ENCODE results near the gene CLTA. TPM values are rescaled to one million over a fixed set of nuclear protein-coding genes. Genes with fewer than 3 reads are reported as not detected.
"Not testable (repeated sequence)": the region's sequence is repeated elsewhere in the genome, so short reads cannot be mapped to it uniquely, and the experiment has no call there.

The CLTA gene
- total RNA-seq, 1 experiment from 2014 or later = 362 TPM

GRCh38 chr9:36173861-36174260 is 16.9 kb upstream of the CLTA start:
- DNase-seq (ENCODE audit: low read depth, low spot score) = no peak
- in situ Hi-C loops (cut with HindIII; ENCODE audit: low pct_unique_long_range_greater_than_20kb, low sequenced_read_pairs) = no loop called here

- no peak for DNase-seq (ENCODE audit: low read depth, low spot score)
- in situ Hi-C loops (cut with HindIII; ENCODE audit: low pct_unique_long_range_greater_than_20kb, low sequenced_read_pairs) = no loop called here
Measured at GRCh38 chr9:36174271-36174670, 16.4 kb upstream of the CLTA start.

- DNase-seq (ENCODE audit: low read depth, low spot score) = no peak
- in situ Hi-C loops (cut with HindIII; ENCODE audit: low pct_unique_long_range_greater_than_20kb, low sequenced_read_pairs) = no loop called here
Measured at GRCh38 chr9:36174731-36175130, 16.0 kb upstream of the CLTA start.

- DNase-seq (ENCODE audit: low read depth, low spot score); in situ Hi-C loops (cut with HindIII; ENCODE audit: low pct_unique_long_range_greater_than_20kb, low sequenced_read_pairs): not testable (repeated sequence)
Measured at GRCh38 chr9:36175209-36175608, 15.5 kb upstream of the CLTA start.

- in situ Hi-C loops (cut with HindIII; ENCODE audit: low pct_unique_long_range_greater_than_20kb, low sequenced_read_pairs); DNase-seq (ENCODE audit: low read depth, low spot score): not testable (repeated sequence)
Measured at GRCh38 chr9:36176496-36176895, 14.2 kb upstream of the CLTA start.

GRCh38 chr9:36177571-36177970 is 13.2 kb upstream of the CLTA start:
- in situ Hi-C loops (cut with HindIII; ENCODE audit: low pct_unique_long_range_greater_than_20kb, low sequenced_read_pairs) = no loop called here
- no peak for DNase-seq (ENCODE audit: low read depth, low spot score)

GRCh38 chr9:36180243-36180642 is 10.5 kb upstream of the CLTA start:
- in situ Hi-C loops (cut with HindIII; ENCODE audit: low pct_unique_long_range_greater_than_20kb, low sequenced_read_pairs); DNase-seq (ENCODE audit: low read depth, low spot score): not testable (repeated sequence)

- no peak for DNase-seq (ENCODE audit: low read depth, low spot score)
- in situ Hi-C loops (cut with HindIII; ENCODE audit: low pct_unique_long_range_greater_than_20kb, low sequenced_read_pairs) = no loop called here
Measured at GRCh38 chr9:36187414-36187813, 3.3 kb upstream of the CLTA start.

- in situ Hi-C loops (cut with HindIII; ENCODE audit: low pct_unique_long_range_greater_than_20kb, low sequenced_read_pairs) = no loop called here
Measured at GRCh38 chr9:36188212-36188611, 2.5 kb upstream of the CLTA start.

GRCh38 chr9:36189976-36190375 is 745 bp upstream of the CLTA start:
- peak; percentile 7 for DNase-seq (ENCODE audit: low read depth, low spot score)
- in situ Hi-C loops (cut with HindIII; ENCODE audit: low pct_unique_long_range_greater_than_20kb, low sequenced_read_pairs) = no loop called here

More at GRCh38 chr9:36188212-36188611, 2.5 kb upstream of the CLTA start:
- no peak for DNase-seq (ENCODE audit: low read depth, low spot score)

- no peak for DNase-seq (ENCODE audit: low read depth, low spot score)
Measured at GRCh38 chr9:36191290-36191645, 547 bp downstream of the CLTA start.

GRCh38 chr9:36191686-36192085 is 965 bp downstream of the CLTA start:
- in situ Hi-C loops (cut with HindIII; ENCODE audit: low pct_unique_long_range_greater_than_20kb, low sequenced_read_pairs) = no loop called here
- no peak for DNase-seq (ENCODE audit: low read depth, low spot score)

More at GRCh38 chr9:36191290-36191645, 547 bp downstream of the CLTA start:
- in situ Hi-C loops (cut with HindIII; ENCODE audit: low pct_unique_long_range_greater_than_20kb, low sequenced_read_pairs) = no loop called here

- DNase-seq (ENCODE audit: low read depth, low spot score) = no peak
- in situ Hi-C loops (cut with HindIII; ENCODE audit: low pct_unique_long_range_greater_than_20kb, low sequenced_read_pairs) = no loop called here
Measured at GRCh38 chr9:36192196-36192595, 1.5 kb downstream of the CLTA start.

- DNase-seq (ENCODE audit: low read depth, low spot score) = no peak
- in situ Hi-C loops (cut with HindIII; ENCODE audit: low pct_unique_long_range_greater_than_20kb, low sequenced_read_pairs) = no loop called here
Measured at GRCh38 chr9:36193023-36193422, 2.3 kb downstream of the CLTA start.

- DNase-seq (ENCODE audit: low read depth, low spot score) = no peak
- in situ Hi-C loops (cut with HindIII; ENCODE audit: low pct_unique_long_range_greater_than_20kb, low sequenced_read_pairs) = no loop called here
Measured at GRCh38 chr9:36194326-36195000, 3.7 kb downstream of the CLTA start.

GRCh38 chr9:36204906-36205547 is 14.3 kb downstream of the CLTA start:
- DNase-seq (ENCODE audit: low read depth, low spot score) = peak; percentile 27
- in situ Hi-C loops (cut with HindIII; ENCODE audit: low pct_unique_long_range_greater_than_20kb, low sequenced_read_pairs) = no loop called here

- in situ Hi-C loops (cut with HindIII; ENCODE audit: low pct_unique_long_range_greater_than_20kb, low sequenced_read_pairs) = no loop called here
- DNase-seq (ENCODE audit: low read depth, low spot score) = no peak
Measured at GRCh38 chr9:36207016-36207415, 16.3 kb downstream of the CLTA start.

- in situ Hi-C loops (cut with HindIII; ENCODE audit: low pct_unique_long_range_greater_than_20kb, low sequenced_read_pairs) = no loop called here
- no peak for DNase-seq (ENCODE audit: low read depth, low spot score)
Measured at GRCh38 chr9:36207546-36208012, 16.9 kb downstream of the CLTA start.

Measured in SK-MEL-5 (cell line).